ENCODE measurements around the gene TENM3. TPM values are rescaled to one million over a fixed set of nuclear protein-coding genes. Genes with fewer than 3 reads are reported as not detected.

The TENM3 gene
- total RNA-seq, 1 donor from 2014 or later, result 17.8 TPM

DNA sequence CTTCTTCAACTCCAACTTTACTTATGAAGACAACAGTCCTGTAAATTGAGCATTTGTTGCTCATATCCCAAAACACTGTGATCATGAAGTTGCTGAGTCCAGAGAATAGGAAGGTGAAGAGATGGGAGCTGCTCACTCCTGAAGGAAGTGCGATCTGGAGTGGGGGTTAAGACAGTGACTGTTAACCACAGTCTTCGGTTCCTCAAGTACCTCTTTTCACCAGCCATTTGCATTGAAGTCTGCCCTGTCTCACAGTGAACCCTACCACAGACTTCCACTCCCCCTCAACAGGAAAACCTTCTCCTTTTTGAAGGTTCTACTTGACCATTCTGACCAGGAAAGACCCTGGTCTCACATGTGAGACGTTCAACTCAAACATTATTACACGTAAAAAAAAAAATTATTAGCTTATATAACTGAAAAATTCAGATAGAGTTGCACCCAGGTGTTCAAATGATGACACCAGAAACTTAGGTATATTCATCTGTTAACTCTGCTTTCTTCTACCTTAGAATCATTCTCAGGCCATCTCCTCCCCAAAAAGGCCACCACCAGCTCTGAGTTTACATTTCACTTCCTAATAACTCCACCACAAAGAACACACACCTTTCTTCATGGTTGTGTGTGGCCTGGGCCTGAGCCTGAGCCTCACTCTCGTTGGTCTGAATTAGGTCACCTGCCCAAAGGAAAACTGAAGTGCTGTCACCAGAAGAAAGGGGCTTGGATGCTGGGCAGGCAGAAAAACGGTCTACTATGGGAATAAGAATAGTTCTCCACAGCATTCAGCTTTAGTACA, 474.8 kb downstream of the TENM3 start:
- DNase-seq (ENCODE audit: low read depth, low spot score), result no peak

DNA sequence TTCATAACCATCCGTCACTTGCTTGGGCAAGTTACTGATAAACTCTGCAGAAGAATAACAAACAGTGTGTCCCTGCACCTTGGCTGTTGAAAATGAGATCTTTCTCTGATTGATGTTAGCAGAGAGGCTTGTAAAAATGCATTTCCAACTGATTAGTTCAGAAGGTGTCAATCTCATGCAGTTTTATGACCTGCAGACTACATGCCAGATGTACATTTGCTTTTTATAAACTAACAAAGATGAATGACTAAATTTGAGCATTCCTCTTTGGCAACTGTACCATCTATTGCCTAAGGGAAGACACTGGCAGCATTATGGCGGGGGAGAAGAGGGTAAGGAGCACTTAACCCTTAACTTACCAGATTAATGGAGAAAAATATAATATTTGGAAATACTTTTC, 481.2 kb downstream of the TENM3 start:
- DNase-seq (ENCODE audit: low read depth, low spot score), result no peak

DNA sequence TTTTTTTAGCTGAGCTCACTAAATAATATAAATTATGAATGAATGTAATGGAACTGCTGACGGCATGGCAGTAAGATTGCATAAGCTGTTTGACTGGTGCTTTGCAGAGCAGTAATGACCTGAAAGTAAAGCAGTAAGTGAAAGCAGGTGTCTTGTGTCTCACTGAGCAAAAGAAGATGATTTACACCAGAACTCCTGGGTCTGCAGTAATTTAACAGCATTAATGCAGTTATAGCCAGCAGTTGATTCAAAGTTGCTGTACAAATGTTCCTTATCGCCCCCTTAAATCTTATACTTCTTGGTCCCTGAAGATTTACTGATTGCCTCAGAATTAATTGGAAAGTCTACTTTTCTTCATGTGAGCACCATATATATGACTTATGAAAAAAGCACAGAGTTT, 486.3 kb downstream of the TENM3 start:
- no peak for DNase-seq (ENCODE audit: low read depth, low spot score)

DNA sequence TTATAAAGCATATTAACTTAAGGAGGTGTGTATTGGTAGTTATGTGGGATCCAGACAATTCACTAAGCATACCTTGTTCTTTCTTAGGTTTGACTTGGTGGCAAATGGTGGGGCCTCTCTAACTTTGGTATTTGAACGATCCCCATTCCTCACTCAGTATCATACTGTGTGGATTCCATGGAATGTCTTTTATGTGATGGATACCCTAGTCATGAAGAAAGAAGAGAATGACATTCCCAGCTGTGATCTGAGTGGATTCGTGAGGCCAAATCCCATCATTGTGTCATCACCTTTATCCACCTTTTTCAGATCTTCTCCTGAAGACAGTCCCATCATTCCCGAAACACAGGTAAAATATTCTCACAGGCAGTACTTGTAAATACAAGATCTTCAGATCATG, 487.6 kb downstream of the TENM3 start:
- no peak for DNase-seq (ENCODE audit: low read depth, low spot score)

DNA sequence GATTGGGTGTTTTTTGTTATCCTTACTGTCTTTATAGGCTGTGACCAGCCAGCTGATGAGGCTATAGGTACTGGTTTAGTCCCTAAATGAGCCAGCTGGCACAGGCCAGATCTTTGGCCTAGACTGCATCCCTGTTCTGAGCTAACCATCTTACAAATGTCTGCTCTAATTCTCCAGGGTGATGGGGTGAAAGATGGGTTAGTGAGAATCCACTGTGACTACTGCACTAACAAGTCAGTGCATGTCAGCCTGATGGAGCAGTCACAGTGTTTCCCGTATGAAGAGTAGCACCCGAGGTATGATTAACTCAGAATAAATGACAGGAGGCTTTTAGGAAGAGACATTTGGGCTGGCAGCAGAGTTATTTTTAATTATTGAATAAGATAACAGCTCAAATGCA, 493.0 kb downstream of the TENM3 start:
- no peak for DNase-seq (ENCODE audit: low read depth, low spot score)

DNA sequence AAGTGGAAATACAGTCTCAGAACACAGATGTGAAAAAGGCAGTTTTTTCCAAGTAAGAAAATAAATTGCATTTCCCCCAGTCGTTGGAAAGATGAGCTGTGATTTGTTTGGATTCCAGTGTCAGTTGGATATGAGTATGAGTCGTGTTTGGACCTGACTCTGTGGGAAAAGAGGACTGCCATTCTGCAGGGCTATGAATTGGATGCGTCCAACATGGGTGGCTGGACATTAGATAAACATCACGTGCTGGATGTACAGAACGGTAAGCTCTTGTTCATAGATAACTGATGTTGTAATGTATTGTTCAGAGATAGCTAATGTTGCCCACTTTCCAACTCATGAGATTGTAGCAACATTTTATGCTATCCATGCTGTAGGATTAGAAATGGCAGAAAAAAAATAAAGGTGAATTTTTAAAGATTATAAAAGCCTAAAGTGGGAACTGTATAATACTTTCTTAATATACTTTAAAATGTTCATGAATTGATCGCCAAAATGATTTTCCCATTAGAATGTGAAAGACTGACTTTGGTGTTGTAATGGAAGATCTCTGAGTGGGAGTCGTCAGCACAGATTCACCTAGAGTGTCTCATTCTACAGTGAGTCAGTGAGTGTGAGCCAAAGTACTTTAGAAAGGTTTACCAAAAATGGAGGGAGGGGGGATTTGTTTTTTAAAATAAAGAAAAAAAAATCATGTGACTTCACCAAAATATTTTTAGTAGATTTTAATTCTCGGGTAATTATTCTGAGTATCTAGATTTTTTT, 495.3 kb downstream of the TENM3 start:
- no peak for DNase-seq (ENCODE audit: low read depth, low spot score)

DNA sequence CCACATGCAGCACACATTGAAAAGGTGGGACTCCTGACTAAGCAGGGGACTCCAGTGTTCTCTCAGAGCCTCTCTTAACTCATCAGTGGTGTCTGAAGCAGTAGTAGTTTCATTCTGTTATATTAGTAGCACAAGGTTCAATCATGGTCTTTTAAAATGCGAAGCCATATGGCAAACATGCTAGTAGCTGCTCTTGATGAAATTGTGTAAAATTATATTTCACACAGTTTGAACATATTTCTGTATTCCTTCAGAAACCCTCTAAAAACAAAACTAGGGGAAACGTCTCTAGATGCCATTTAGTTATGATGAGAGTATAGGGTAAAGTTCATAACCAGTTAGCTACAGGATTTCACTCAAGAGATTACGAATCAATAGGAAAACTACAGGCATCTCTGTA, 497.1 kb downstream of the TENM3 start:
- DNase-seq (ENCODE audit: low read depth, low spot score), result no peak

DNA sequence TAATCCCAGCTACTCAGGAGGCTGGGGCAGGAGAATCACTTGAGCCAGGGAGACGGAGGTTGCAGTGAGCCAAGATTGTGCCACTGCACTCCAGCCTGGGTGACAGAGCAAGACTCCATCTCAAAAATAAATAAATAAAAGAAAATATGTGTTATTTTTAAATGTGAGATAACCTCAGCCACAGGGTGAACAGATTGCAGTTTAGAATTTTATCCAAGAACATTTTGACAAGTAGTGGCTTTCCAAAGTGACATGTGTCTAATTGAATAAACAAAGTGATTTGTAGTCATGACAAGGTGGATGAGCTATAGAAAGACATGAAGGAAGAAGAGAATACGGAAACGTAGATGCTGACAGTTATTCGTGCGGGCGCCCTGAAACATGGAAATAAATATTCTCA, 497.9 kb downstream of the TENM3 start:
- no peak for DNase-seq (ENCODE audit: low read depth, low spot score)

DNA sequence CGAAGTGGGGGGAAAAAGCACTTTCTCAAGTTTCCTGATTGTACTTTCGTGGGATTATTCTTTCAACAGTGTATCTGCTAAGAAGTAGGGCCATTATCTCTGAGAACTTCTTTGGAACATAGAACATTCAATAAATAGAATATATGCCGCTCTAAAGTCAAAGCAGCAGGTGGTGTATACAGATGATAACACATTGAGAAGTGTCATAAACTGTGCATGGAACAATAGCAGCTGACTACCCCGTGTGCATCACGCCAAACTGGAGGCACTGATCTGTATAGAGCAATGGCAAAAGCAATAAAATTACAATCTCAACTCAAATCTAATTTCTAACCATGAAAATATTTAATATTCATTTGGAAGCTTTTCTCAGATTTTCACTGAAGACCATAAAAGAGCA, 498.7 kb downstream of the TENM3 start:
- DNase-seq (ENCODE audit: low read depth, low spot score), result no peak

DNA sequence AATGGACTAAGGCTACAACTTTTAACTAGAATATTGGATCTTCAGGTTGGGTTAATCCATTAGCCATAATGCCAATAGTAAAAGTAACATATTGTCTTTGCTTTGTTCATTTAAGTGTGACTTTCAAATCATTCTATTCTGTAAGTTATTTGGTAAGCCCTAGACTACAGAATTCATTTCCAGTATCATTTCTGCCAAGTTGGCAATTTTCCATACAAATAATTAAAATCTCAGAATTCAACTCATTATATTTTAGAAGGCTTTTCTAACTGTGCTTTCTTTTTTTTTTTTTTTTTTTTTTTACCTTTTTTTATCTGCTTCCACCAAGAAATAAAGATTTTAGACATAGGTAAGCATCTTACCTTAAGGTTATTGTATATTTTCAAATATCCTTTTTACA, 500.6 kb downstream of the TENM3 start:
- DNase-seq (ENCODE audit: low read depth, low spot score), result no peak

DNA sequence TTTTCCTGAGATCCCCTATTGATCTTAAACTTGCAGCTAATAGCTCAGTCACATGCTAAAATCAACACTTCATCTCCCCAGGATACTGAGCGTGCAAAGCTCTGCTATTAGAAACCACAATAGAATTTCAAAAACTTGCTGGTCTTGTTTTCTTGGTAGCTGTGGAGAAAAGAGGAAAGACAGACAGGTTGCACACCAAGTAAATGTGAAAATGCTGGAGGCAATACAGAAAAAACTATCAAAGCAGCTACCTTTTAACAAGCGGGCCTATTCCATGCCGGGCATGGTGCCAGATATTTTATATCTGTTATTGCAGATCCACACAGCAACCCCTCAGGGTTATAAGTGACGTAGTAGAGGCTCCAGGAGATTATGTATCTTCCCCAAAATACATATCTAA, 502.0 kb downstream of the TENM3 start:
- no peak for DNase-seq (ENCODE audit: low read depth, low spot score)

DNA sequence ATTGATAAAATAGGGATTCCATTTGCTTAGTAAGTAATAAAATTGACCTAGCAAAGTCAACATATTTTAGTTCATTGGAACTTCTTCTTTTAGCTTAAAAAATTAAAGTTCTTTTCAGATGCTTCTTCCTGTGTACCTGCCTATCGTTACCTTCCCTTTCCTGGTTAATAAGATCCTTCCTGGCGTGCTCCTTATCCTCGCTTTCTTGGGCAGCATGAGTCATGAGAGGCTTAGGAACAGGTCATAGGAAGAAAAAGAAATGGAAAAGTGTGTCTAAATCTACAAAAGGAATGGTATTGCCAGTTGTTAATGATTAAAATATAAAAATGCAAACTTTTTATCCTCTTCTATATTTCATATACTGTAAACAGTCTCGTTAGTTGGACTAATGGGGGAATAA, 503.7 kb downstream of the TENM3 start:
- no peak for DNase-seq (ENCODE audit: low read depth, low spot score)

DNA sequence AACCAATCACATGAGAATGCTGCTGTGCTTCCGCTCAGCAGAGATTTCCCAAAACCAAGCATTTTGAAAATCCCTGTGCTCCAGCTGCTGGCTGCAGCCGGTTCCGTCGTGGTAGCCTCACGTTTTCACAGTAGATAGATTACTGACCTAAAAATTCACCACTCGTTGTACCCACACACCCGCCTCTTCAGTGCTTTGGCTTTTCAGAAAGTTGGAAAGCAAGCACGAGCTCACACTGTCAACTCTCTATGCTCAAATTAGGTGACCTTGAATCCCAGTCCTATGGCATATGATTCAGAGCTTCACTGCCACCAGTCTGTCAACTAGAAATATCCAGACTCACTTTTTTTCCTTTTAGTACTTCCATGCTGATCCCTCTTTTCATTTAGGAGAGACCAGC, 505.1 kb downstream of the TENM3 start:
- no peak for DNase-seq (ENCODE audit: low read depth, low spot score)

DNA sequence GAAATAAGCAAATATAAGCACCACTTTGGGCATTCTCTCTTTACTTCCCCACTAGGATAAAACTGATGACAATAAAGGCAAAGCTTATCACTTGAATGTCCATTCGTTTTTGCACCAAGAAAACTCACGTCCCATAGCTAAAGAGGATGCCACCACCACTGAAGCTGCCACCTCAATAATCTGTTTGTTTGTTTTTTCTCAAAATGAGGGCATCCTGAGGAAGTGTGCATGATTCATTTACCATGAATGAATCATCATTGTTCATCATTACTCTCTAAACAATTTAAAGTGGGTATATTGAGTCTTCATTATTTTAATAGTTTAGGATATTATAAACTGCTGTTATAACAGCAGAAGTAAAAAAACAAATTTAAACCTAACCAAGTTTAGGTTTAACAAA, 505.7 kb downstream of the TENM3 start:
- no peak for DNase-seq (ENCODE audit: low read depth, low spot score)

DNA sequence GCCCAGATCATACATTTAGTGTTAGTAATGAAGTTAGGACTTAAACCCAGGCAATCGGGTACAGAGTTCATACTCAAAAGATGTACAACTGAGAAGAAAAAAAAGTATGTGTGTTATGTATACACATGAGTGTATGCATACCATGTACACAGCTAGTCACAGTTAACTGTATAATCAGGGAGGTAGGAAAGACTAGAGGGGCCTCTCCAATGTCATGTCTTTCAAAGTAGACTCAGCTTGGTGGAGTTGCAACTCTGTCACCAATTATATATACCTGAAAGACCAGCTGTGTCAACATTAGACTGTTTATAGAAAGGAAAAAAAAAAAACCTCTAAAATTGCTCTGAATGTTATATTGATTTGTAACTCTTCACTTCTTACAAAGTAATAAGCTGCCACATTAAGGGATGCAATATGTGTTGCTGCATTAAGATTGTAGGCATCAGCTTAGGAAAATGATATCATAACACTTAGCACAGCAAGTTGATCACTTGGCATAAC, 506.5 kb downstream of the TENM3 start:
- no peak for DNase-seq (ENCODE audit: low read depth, low spot score)

DNA sequence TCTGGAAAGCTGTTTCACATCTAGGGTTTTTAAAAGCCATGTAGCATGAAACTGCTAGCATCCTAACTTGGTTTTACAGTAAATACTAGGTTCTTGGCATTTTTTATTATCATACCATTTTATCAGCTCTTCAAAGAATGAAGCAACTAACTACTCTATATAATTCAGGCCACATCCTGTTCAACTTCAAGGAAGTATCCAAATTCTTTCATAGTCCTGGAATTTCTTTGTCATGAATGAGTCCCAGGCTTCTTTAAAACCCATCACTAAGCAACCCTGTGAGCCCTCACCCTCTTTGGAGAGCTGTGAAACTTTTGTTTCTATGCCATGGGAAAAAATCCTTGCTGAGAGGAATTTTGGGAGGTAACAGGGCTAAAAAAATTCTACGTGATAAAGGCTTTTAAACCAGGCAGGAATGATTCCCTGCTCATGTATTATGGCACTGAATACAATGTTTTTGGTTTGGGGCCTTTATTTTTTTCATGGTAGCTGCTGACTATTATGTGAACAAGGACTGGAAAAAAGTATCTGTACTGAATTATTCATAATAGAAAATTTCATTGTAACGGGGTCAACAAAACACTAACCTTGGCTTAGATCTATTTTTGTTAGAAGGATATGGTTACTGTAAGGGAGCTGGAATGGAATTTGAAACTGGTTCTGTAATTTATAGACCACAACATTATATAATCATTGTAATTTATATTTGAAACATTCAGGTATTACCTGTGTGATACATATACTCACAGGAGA, 509.1 kb downstream of the TENM3 start:
- DNase-seq (ENCODE audit: low read depth, low spot score), result peak; percentile 24

DNA sequence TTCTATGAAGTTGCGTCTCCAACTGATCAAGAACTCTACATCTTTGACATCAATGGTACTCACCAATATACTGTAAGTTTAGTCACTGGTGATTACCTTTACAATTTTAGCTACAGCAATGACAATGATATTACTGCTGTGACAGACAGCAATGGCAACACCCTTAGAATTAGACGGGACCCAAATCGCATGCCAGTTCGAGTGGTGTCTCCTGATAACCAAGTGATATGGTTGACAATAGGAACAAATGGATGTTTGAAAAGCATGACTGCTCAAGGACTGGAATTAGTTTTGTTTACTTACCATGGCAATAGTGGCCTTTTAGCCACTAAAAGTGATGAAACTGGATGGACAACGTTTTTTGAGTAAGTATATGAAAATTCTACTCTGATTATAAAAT, 511.7 kb downstream of the TENM3 start:
- DNase-seq (ENCODE audit: low read depth, low spot score), result no peak

DNA sequence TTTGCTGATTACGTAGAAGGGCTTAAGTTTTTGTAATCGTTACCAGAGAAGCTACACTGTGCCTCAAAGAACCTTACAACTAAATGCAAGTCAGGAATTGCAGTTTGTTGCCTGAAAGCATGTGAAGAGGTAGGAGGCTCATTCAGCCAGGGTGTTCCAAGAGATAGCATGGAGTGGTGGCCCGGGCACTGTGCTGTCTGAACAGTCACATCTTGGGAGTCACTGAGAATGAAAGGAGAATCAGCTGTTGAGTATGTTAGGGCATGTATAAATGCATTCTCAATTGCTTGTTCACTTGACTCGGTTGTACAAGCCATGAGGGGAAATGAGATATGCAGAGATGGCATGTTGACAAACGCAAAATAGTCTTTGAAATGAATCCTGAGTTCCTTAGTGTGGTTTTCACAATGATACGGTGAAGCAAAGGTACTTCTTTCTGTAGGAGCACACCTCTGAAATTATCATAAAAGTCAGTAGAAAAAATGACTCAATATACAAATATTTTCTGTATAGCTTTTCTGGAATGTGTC, 513.0 kb downstream of the TENM3 start:
- DNase-seq (ENCODE audit: low read depth, low spot score), result no peak

DNA sequence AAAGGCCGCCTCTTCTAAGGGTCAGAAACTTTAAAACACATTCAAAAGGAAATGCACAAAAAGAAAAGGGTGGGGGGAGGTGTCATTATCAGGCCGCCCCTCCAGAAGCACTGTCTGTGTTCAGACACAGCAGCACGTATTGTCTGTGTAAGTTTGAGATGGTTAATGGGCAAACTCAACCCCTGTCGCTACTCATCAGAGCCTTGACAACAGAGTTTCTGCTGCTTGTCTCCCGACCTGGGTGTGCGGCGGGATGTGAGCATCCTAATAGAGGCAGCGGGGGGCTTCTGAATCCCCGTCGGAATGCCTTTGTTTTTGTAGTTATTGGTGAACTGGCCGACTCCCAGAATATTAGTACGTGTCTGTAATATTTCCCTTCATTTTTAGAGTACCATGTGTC, 515.1 kb downstream of the TENM3 start:
- no peak for DNase-seq (ENCODE audit: low read depth, low spot score)

DNA sequence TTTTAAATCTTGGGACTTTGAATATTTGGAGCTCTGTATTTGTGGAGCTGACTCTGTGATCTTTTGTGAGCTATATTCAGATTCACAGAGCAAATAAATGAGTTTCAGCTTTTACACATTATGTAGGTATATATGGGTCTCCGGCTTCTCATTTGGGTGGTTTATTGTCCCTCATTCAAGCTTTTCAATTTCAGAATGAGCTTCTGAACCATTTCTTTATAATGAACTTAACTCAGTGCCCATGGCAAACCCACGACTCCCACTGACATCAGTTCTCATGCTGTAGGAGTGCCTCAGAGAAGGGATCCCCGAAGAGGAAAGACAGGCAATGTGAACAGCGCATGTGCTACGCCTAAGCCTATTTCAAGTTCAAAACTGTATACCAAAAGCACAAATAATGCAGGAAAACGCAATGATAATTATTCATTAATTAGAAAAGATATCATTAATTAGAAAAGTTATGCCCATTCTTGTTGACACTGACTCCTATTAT, 517.4 kb downstream of the TENM3 start:
- DNase-seq (ENCODE audit: low read depth, low spot score), result no peak

DNA sequence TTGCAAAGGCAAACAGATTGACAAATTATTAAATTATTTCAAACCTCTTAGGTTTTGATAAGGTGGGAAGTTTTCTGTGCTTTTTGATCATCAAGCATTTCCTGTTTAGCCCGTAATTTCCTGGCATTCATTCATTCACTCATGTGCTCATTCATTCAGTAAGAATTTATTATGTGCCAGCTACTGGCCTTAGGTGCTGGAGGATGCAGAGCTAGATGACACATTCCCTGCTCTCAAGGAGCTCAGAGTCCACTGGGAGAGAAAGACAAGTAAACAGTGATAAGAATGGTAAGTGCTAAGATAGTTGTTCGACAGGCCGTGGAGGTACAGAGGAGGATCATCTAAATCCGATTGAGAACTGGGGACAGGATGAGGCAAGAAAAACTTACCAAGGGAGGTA, 520.9 kb downstream of the TENM3 start:
- DNase-seq (ENCODE audit: low read depth, low spot score), result no peak

DNA sequence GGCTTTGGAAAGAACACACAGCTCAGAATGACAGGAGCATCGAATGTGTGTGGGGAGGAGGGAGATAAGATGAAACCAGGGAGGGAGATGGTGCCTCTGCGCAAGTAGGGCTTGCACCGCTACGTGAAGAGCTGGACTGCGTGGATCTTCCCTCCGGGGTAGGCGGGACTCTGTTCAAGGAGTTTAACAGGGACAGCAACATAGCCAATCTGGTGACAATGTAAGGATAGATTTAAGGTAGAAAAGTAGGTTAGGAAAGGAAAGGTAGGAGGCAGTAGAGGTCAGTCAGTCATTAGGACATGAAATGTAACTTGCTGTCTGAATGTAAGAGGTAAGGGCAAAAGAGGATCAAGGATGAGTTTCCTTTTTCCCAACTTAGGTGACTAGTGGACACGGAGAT, 521.4 kb downstream of the TENM3 start:
- DNase-seq (ENCODE audit: low read depth, low spot score), result no peak

All from pulmonary artery endothelial cell (primary cell).